HG03025 (cell line): ENCODE data around the gene PEX16.

Experiments
- ATAC-seq: cut with Tn5 transposase; IDR thresholded peaks from one replicate; pipeline ENCODE4 v1.9.1; 2021; ENCODE audit warnings: mild to moderate bottlenecking, moderate library complexity; ENCODE audit not compliant: unreplicated experiment, low FRiP score

PEX16 gene

DNA sequence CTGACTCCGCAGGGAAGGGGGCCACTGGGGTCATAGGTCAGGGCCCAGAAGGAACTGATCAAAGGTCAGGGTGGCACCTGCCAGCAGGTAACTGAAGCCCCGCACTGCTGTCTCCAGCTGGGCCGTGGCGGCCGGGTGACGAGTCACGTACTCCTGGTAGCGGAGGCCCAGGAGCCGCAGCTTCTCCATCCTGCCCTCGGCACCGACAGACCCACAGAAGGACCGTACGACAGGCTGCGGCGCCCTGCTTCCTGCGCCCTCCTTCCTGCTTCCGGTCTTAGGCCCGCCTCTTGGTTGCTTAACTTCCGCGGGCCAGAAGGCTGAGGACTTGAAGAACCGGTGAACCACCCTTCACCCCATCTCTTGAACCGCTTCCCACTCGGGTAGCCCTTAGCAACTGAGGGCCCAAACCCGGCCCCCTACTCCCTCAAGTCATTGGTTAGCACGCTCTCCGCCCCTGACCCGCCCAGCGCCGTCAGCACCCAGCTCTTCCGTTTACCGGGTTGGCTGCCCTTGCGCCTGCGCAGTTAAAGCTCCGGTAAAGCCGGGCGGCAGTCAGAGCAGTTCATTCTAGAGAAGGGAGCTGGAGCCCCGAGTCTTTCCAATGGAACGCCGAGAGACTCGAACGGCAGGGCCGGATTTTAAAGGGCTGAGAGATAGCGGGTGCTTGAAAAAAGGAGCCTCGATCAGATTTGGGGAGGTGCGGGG, at the start of gene PEX16:
TSS of gene PEX16 (minus strand) at position 255 of the 708 bp plus-strand sequence. CDS start at position 189, 66 bp downstream.
- peak; percentile 76 for ATAC-seq

DNA sequence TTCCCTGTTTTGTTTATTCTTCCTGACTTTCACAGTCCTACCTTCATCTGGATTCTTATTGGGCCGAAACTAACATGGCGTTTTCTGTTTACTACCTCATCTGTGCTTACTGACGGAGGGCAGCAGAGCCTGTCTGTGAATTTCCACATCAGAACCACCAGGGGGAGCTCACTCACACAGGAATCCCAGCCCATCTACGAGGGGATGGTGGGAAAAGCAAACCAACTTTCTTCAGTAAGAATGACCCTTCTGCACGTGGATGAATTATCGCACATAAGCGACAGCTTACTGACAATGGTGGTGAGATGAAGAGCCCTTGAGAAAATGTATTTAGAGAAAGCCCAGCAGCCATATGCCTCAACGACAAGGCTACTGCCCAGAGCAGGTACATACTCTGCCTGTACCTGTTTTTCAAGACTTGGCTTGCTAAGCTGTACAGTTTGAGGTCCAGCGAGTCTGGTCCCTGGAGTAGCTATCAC, 47.3 kb upstream of the PEX16 start:
- no peak for ATAC-seq

DNA sequence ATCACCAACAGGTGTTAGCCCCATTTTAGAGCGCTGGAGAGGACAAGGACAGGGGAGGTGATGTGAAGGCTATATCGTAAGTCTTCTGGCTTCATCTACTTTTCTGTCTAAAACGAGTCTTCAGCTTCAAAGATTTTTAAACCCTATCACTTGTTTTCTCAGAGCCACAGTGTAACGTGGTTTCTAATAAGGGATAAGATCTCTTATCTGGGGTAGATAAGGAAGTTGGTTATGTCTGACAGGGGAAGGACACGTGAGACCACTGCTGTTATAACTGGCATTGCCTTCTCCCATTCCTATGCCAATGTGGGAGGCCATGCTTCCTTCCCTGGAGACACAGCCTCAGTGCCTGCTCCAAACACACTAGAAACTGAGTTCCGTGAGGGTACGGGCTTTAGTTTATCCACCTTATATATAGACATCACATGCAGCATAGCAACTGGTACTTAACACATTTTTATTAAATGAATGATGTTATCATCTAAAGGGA, 44.1 kb upstream of the PEX16 start:
- ATAC-seq, result no peak

DNA sequence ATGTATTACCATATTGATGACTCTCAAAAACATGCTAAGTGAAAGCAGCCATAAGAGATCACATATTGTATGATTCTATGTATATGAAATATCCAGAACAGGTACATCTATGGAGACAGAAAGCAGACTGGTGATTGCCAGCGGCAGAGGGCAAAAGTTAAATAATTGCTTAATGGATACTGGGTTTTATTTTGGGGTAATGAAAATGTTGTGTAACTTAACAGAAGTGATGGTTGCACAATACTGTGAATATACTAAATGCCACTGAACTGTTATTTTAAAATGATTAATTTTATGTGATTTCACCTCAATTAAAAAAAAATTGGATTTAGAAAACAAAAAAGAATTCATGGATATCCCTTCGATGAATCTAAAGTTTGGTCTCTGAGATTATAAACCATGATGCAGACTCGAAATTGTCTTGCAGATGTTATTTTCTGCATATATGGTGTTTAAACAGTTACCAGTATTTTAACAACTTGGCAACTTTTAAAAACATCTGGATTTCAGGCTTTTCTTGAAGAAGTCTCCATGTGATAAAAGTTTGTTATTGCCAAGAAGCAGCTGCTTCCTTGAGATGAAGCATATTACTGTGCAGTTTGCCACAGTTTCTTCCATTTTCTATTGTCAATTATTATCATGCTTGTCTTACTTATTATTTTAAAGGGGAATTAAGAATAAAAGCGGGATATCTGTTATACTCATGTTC, 42.9 kb upstream of the PEX16 start:
- no peak for ATAC-seq

DNA sequence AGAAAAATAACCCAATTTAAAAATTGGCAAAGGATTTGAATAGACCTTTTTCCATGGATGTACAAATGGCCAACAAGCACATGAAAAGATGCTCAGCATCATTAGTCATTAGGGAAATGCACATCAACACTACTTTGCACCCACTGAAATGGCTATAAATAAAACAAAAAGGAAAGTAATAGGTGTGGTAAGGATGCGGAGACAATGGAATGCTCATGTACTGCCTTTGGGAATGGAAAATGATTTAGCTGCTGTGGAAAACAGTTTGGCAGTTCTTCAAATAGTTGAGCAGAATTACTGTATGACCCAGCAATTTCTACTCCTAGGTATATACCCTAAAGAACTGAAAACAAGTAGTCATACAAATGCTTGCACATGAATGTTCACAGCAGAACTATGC, 42.2 kb upstream of the PEX16 start:
- ATAC-seq, result no peak

DNA sequence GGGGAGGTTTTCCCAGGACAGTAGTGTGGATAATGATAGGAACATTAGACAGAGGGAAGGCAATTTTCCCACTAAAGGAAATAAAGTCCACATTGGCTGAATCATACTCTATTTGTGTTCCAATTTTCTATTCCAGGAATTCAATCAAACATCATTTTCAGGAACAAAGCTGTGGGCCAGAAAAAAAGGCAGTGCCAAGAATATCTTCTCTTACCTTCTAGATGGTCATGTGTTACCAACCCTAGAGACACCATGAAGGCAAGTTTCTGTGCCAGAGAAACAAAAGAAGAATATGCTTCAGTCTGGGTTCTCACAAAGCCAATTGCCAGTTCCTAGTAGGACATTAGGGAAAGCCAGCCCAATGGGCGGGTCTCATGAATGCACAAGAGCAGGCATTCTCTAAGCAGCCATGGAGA, 32.3 kb upstream of the PEX16 start:
- no peak for ATAC-seq

DNA sequence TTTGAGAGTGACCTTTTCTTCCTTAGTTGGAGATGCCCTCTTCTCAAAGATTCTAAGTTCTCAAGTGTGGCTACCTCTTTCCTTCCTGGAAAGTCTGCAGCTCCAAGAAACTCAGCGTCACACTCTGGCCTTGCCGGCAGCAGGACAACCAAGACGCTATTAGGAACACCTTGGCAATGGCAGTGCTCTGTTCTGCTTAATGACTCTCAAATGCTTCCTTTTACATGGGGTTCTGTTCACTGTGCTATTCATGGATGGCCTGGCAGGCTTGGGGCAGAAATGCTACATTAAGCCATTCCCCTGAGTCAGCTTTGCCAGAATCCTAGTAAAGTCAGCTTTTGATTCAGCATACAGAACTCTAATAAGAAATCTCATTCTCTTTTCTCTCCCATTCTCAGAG, 30.7 kb upstream of the PEX16 start:
- ATAC-seq, result no peak

DNA sequence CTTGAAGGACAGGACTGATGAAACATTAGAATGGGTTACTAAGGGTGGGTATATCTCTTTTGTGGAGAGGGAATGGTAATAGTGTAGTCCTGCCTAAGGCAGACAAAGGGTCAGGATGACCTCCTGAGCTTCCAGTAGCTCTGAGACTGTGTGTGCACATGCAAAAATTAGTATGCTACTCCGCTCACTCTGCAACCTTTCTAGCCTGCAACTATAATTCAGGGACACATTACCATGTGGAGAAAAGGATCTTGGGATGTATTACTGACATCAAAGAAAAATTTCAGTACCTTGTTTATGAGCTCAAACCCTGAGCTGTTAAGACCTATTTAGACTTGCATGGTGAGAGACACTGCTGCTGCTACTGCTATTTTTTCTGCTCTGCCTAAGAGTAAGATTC, 30.2 kb upstream of the PEX16 start:
- ATAC-seq, result no peak

DNA sequence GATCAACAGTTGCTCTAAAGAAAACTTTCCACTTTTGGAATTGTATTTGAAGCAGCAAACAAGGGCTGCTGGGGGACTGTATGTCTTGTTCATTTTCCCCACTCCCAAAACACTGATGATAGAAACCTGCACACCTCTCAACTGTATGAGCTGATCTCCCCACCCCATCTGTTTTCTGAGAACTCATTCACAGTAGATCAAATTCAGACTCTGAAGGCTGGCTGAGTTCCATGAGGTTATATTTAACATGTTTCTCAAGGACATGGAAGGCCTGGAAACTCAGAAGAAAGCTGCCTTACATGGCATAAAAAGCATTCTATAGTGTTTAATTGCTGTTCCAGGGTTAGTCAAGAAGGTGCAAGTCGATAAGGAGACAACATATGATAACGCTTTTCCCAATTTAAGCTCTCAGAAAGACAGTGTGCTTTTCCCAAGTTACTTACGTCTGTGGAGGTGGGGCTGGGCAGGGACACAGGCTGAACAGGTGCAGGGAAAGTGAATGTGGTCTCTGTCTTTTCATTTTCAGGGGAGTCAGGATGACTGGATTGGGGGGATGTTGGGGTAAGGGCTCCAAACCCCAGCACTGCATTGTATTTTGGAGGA, 27.8 kb upstream of the PEX16 start:
- ATAC-seq, result no peak

DNA sequence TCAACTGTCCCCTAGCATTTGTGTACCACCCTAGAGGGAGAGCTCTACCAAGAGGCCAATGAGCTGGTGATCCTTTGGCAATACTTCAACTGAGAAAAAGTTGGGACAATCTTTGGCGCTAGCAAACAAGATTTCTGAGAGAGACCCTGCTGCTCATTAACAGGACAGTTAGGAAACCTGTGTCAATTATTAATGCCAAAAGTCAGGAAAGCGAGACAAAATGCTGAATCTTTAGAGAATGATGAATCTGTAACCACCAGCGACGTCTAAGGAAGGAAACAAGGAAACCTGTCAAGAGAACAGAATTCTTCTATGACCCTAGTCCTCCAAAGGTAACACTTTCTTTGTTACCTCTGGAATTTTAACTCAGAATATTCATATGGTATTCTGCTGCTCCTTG, 24.7 kb upstream of the PEX16 start:
- ATAC-seq, result no peak

DNA sequence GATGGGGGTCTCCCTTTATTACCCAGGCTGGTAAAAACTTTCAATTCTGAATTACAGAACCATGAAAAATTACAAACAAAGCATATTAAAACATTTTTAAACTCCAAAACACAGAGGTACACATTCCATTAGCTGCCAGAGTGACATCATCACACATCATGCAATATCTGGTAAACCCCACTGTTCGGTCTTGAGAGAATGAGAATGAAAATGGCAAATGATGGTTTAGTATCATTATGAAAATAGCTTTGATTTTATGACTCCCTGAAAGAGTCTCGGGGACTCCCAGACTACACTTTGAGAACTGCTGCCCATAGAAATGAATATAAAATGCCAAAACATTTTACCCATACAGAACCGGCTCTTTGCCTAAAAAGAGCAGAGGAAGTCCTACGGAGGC, 23.6 kb upstream of the PEX16 start:
- ATAC-seq, result no peak

DNA sequence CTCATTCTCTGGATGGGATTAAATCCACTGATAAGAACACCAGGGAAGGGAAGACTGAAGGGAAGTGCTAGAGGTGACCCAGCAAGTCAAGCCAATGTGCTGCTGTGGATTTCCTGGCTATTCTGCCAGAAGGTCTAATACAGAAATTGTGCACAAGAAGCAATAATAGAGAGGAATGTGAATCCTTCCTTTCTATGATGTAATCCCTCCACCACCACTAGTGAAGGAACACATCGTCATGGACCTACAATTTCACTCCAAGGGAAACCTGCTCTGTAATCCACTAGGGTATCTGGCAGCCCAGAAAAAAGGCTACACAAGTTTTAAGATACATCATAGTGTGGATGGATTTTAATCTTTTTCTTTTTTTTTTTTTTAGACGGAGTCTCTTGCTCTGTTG, 22.2 kb upstream of the PEX16 start:
- no peak for ATAC-seq

DNA sequence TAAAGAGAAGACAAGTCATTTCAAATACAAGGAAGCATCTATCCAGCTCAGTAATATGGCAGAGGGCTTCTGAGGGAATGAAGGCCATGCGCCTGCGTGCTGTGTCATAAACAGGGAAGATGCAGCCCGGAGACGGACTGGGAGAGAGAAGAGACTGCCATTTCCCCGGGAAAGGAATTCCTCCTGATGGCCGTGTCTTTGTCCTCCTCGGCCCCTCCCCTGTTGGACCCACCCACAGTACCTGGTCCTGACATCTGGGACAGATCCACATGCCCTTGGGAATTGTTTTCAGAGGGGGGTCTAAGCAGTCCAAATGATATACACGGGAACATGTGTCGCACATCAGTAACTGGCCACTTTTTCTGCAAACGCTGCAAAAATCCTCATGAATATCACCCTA, 20.2 kb upstream of the PEX16 start:
- ATAC-seq, result no peak

DNA sequence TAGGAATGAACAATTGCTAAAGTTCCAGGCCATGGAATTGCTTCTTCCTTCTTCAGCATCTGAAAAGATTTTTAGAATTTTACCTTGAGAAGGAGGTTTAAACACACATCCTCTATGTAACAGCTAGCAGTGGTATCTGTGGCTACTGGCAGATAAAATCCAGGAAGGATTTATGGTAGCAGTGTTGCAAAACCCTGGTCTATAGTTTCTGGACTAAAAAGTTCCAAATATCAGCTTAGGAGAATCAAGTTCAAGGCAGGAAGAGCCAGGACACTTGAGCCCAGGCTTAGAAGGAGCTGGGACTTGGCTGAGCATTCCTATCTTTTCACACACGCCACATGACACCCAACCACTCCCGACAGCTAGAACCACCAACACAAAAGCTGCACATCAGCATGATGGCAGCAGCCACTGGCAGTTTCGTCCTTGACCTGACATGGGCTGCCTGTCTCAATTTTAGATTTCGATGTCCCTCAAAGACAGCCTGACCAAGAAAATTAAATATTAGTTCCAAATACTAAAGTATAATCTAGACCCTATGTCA, 18.9 kb upstream of the PEX16 start:
- no peak for ATAC-seq

DNA sequence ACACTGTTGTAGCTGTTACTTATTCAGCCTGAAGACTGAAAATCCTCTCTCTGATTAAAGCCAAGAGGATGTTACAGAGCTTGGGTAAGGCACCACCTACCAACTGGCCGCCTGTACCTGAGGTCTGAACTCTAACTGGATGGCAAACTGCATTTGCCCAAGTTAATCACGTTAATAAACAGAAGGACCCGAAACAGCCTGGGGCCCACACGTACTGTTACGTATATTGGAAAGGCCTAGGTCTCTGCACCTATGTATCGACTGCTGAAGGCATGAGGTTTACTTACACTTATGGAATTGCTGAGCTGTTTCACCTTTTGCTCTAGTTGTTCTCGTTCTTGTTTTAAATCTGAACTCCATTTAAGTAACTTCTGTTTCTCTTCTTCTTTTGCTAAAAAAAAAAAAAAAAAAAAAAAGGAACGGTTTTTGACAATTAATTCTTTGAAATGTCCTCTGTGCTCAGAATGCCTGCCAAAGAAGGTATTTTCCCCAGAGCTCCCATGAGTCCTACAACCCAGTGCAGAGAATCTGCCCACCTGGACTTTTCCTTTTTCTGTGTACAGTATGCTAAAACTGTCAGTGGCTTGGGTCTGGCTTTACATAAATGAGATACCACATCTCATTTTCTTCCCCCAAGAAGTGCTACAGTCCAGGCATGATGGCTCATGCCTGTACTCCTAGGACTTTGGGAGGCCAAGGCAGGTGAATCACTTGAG, 17.8 kb upstream of the PEX16 start:
- ATAC-seq, result no peak

DNA sequence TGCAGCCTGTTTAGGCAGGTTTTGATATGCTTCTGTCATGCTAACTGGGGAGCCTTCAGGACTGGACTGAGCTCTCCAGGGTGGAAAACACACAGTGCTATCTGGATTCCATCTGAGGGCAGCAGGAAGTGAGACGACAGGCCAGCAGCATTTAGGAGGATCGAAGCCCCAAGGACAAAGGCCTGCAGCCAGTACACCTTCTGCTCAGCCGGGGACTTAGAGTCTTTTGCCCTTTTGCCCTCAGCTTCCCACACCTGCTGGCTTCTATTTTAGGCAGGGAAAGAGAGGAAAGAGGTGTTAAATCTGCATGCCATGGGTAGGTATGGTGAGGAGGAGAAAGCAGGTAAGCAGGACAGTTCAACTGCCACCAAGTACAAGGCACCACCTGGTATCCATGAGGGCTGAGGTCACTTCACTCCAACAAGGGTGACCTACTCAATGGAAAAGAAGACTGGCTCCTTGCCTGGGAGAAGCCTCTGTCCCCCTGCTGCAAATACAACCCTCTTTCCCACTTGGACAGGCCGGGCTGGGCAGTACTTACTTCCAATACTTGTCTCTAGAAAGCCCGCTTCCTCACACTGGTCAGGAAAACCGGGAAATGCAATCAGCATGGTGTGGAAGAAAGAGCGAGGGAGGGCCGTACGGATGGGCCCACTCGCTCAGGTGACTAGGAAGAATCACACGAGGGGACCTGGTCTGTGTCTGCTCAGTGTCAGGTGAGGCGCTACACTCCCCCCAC, 17.1 kb upstream of the PEX16 start:
- ATAC-seq, result no peak

DNA sequence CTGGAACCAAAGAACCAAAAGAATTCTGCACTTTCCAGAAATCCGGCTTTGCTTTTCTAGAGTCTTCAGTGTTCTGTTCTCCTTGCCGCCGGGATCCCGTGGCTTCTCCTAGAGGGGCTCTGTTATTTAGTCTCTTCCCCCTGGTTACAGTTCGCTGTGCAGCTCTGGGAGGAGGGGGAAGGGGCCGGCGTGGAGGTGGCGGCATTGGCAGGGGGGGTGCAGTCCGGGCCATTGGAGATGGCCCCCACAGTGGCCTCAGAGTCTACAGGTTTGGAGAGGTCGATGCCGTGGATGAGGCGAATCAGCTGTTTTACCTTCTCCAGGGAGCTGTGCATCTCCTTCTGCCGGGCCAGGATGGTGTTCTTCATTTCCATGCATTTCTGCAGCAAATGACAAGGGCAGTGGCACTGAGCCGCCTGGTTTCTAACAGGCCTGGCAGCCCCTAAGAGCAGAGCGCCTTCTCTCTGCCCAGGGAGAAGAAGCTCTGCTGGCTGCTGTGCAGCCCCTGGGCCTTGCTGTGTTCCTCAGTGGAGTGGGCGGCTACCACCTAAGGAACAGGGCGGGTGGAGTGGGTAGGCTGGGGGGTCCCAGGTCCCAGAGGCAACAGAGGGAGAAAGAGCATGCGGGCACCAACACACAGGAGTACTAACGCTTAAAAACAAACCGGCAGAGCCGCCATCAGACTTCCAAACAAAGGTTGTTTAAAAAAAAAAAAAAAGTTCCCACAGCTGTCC, 16.3 kb upstream of the PEX16 start:
- ATAC-seq, result no peak

DNA sequence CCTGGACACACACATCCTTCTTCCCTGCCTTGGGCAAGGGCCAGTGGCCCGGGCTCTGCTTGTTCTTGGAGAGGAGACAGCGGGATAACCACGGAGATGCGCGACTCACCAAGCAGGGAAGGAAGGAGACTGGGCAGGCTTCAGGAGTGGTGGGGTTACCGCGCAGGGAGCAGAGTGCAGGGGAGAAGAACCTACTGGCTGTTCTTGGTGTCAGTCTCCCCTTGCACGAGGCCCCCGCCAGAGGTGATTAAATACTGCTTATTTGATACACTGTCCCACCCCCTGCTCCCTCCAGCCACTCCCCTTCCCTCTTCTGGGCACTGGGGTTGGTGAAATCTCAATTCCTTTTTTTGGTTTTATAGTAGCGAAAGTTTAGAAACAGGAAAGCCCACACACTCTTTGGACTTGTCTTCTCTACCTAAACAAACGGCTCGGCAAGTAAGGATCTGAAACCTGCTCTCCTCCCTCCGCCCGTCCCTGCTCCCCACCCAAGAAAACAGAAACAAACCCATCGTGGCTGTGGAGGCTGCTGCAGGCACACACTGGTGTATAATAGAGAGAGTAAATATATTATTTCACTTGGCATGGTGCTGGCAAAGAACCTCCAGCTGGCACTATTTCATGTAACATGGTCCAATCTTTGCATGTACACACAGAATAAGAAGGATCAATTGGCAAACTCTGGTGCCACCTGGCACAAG, 15.6 kb upstream of the PEX16 start:
- peak; percentile 46 for ATAC-seq

DNA sequence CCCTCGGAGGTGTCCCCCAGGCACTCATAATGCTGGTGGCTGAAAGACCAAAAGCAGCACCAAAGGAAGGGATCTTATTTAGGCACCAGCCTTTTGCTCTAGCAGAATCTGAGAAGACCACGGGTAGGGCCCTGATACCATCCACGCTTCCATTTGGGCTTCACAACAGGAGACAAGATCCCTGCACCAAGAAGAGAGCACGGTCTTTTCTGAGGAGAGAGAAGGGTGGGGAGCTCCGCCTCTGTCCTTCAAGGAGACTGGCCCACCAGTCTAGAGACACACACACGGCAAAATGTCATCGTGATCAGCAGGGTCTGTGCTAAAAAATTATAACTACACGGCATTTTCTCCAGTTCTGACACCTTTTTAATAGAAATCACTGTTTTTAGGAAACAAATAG, 14.5 kb upstream of the PEX16 start:
- ATAC-seq, result no peak
